ENCODE measurements around the gene FGF14.

The FGF14 gene

DNA sequence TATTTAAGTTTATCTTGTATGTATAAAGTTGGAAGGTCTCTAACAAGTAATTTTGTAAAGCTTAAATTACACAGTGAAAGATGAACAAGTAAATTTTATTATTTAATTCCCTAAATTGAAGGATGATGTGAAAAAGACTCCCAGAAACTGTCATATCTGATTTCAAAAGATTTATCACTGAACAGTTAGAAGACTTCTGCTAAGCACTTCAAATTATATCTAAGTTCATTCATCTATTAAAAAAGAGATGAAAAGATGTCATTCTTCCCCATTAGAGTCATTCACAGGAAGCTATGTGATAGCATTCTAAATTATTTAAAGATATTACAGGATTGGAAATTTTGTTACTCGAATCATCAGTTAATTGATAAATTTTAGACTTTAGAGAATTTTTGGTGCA, 590.0 kb downstream of the FGF14 start:
- Histone ChIP-seq H3K27me3 (ENCODE audit: control insufficient read depth in 1 of 2, insufficient read depth in 2 of 2, low read length in 2 of 2) (no peaks in the 10 kb centered on the region), H3K9me3 (ENCODE audit: control insufficient read depth in 1 of 2, low read length in 2 of 2) (no peaks in the 10 kb centered on the region), H3K36me3 (ENCODE audit: control insufficient read depth in 1 of 2, insufficient read depth in 2 of 2, low read length in 2 of 2) (no peaks in the 10 kb centered on the region), H3K4me3 (ENCODE audit: low read depth in 1 of 2, low read length in 2 of 2) (no peak overlapping the region), H3K27ac (ENCODE audit: low read depth, low read length) (no peak overlapping the region), H3K9ac (ENCODE audit: low read depth in 1 of 2, low read length in 2 of 2) (no peak overlapping the region), H3K4me1 (ENCODE audit: control insufficient read depth in 1 of 2, insufficient read depth in 2 of 2, low read length in 2 of 2) (no peaks in the 10 kb centered on the region)

DNA sequence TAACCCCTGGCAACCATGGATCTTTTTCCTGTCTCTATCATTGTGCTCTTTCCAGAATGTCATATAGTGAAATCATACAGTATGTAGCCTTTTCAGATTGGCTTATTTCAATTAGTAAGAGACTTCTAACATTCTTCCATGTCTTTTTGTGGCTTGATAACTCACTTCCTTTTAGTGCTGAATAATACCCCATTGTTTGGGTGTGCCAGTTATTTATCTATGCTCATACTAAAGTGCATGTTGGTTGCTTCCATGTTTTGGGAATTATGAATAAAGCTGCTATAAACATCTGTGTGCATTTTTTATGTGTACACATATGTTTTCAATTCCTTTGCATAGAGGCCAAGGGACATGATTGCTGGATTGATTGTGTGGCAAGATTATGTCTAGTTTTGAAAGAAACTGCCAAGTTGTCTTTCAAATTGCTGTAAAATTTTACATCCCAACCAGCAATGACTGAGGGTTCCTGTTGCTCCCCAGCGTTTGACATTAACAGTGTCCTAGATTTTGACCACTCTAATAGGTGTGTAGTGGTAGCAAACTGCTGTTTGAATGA, 590.5 kb downstream of the FGF14 start:
- no peak overlapping the region for H3K27ac ChIP-seq (ENCODE audit: low read depth, low read length)
- H3K27me3 ChIP-seq (ENCODE audit: control insufficient read depth in 1 of 2, insufficient read depth in 2 of 2, low read length in 2 of 2): no peaks in the 10 kb centered on the region
- no peaks in the 10 kb centered on the region for H3K4me1 ChIP-seq (ENCODE audit: control insufficient read depth in 1 of 2, insufficient read depth in 2 of 2, low read length in 2 of 2)
- H3K9me3 ChIP-seq (ENCODE audit: control insufficient read depth in 1 of 2, low read length in 2 of 2): no peaks in the 10 kb centered on the region
- H3K36me3 ChIP-seq (ENCODE audit: control insufficient read depth in 1 of 2, insufficient read depth in 2 of 2, low read length in 2 of 2): no peaks in the 10 kb centered on the region
- no peak overlapping the region for H3K9ac ChIP-seq (ENCODE audit: low read depth in 1 of 2, low read length in 2 of 2)
- no peak overlapping the region for H3K4me3 ChIP-seq (ENCODE audit: low read depth in 1 of 2, low read length in 2 of 2)

DNA sequence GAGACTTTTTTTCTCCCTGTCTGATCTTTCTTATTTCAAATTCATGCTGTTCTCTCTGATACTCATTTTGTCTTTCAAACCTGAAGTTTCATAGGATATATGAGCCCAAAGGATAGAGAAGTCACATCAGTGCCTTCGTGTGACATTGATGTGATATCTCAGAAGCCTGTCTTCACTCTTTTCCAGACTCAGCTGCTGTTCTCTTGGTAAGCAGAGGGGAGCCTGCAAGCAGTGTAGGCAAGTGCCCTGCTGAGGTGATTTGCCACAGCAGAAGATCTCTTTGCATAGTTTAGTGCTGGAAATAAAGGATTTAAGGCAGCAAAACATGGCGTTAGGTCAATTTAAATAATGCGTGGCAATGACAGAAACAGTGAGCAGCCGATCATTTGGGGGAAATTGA, 602.7 kb downstream of the FGF14 start:
- Histone ChIP-seq H3K36me3 (ENCODE audit: control insufficient read depth in 1 of 2, insufficient read depth in 2 of 2, low read length in 2 of 2) (no peaks in the 10 kb centered on the region), H3K9ac (ENCODE audit: low read depth in 1 of 2, low read length in 2 of 2) (no peak overlapping the region), H3K27me3 (ENCODE audit: control insufficient read depth in 1 of 2, insufficient read depth in 2 of 2, low read length in 2 of 2) (no peaks in the 10 kb centered on the region), H3K9me3 (ENCODE audit: control insufficient read depth in 1 of 2, low read length in 2 of 2) (no peaks in the 10 kb centered on the region), H3K4me1 (ENCODE audit: control insufficient read depth in 1 of 2, insufficient read depth in 2 of 2, low read length in 2 of 2) (no peaks in the 10 kb centered on the region), H3K4me3 (ENCODE audit: low read depth in 1 of 2, low read length in 2 of 2) (no peak overlapping the region), H3K27ac (ENCODE audit: low read depth, low read length) (no peak overlapping the region)

DNA sequence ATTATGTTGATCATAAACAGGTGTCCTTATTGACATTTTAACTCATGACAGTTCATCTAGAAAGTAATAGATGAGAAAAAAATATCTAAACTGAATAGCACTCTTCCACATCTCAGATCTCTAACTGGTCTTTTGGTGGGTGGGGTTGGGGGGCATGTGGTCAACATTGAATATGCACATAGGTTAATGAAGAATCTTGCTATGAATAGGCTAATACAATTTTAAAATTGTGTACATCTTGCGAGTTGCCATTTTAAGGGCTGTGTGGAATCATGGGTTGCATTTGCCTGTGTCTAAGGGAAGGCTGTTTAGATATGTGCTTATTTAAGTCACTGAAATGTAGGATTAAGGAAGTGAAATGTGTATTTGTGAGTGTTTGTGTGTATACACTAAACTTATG, 603.4 kb downstream of the FGF14 start:
- Histone ChIP-seq H3K27ac (ENCODE audit: low read depth, low read length) (no peak overlapping the region), H3K4me1 (ENCODE audit: control insufficient read depth in 1 of 2, insufficient read depth in 2 of 2, low read length in 2 of 2) (no peaks in the 10 kb centered on the region), H3K9ac (ENCODE audit: low read depth in 1 of 2, low read length in 2 of 2) (no peak overlapping the region), H3K9me3 (ENCODE audit: control insufficient read depth in 1 of 2, low read length in 2 of 2) (no peaks in the 10 kb centered on the region), H3K36me3 (ENCODE audit: control insufficient read depth in 1 of 2, insufficient read depth in 2 of 2, low read length in 2 of 2) (no peaks in the 10 kb centered on the region), H3K4me3 (ENCODE audit: low read depth in 1 of 2, low read length in 2 of 2) (no peak overlapping the region), H3K27me3 (ENCODE audit: control insufficient read depth in 1 of 2, insufficient read depth in 2 of 2, low read length in 2 of 2) (no peaks in the 10 kb centered on the region)

DNA sequence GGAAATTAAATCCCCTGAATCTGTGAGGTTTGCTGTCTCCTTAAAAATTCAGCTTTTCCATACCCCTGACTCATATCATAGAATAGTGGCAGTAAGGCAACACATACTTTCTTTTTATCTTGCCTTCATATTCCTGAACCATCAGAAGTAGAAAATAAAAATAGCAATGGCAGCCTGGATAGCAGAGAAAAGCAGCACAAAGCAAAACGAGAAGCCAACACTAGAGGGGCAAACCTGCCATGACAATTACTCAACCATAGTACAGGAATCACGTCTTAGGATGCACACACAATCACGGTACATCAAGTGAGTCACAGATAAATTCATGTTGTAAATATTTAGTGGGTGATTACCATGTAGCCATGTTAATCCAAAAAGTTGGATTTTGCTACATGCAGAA, 606.4 kb downstream of the FGF14 start:
- Histone ChIP-seq H3K4me3 (ENCODE audit: low read depth in 1 of 2, low read length in 2 of 2) (no peak overlapping the region), H3K36me3 (ENCODE audit: control insufficient read depth in 1 of 2, insufficient read depth in 2 of 2, low read length in 2 of 2) (no peaks in the 10 kb centered on the region), H3K9me3 (ENCODE audit: control insufficient read depth in 1 of 2, low read length in 2 of 2) (no peaks in the 10 kb centered on the region), H3K27ac (ENCODE audit: low read depth, low read length) (no peak overlapping the region), H3K27me3 (ENCODE audit: control insufficient read depth in 1 of 2, insufficient read depth in 2 of 2, low read length in 2 of 2) (no peaks in the 10 kb centered on the region), H3K9ac (ENCODE audit: low read depth in 1 of 2, low read length in 2 of 2) (no peak overlapping the region), H3K4me1 (ENCODE audit: control insufficient read depth in 1 of 2, insufficient read depth in 2 of 2, low read length in 2 of 2) (no peaks in the 10 kb centered on the region)

DNA sequence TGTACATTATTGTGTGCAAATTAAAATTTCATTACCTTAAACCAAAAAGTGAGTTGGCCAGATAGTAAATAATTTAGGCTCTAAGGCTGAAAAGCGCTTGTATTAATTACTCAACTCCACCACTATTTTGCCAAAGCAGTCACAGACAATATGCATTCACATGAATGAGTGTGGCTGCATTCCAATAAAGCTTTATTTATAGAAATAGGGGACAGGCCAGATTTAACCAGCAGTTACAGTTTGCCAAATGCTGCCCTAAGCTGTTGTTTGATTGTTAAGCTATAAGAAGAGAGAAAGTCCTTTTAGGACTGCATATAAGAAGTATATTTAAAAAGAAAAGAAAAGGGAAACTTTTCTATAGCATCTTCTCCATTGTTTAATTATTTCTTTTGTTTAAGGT, 606.8 kb downstream of the FGF14 start:
- Histone ChIP-seq H3K27ac (ENCODE audit: low read depth, low read length) (no peak overlapping the region), H3K36me3 (ENCODE audit: control insufficient read depth in 1 of 2, insufficient read depth in 2 of 2, low read length in 2 of 2) (no peaks in the 10 kb centered on the region)

DNA sequence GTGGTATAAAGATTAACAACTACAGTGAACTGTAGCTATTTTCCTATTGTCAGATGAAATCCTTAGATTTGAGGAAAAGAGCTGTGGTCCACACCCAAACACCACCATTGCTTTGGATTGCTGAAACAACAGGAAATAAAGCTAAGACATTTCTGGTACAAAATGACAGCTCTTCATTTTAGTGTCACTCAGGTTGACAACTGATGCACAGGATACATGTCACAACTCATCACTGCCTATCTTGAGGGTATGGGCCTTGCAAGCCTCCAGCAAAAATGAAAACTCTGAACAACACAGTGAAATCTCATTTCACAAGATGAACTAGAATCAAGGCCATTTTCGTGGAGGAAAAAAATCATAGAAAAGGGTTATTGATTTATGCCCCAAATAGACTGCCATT, 609.7 kb downstream of the FGF14 start:
- Histone ChIP-seq H3K27ac (ENCODE audit: low read depth, low read length) (no peak overlapping the region), H3K36me3 (ENCODE audit: control insufficient read depth in 1 of 2, insufficient read depth in 2 of 2, low read length in 2 of 2) (no peaks in the 10 kb centered on the region), H3K9ac (ENCODE audit: low read depth in 1 of 2, low read length in 2 of 2) (no peak overlapping the region), H3K9me3 (ENCODE audit: control insufficient read depth in 1 of 2, low read length in 2 of 2) (no peaks in the 10 kb centered on the region), H3K27me3 (ENCODE audit: control insufficient read depth in 1 of 2, insufficient read depth in 2 of 2, low read length in 2 of 2) (no peaks in the 10 kb centered on the region), H3K4me3 (ENCODE audit: low read depth in 1 of 2, low read length in 2 of 2) (no peak overlapping the region), H3K4me1 (ENCODE audit: control insufficient read depth in 1 of 2, insufficient read depth in 2 of 2, low read length in 2 of 2) (no peaks in the 10 kb centered on the region)

More for the DNA sequence above, 606.8 kb downstream of the FGF14 start:
- Histone ChIP-seq H3K9me3 (ENCODE audit: control insufficient read depth in 1 of 2, low read length in 2 of 2) (no peaks in the 10 kb centered on the region), H3K4me1 (ENCODE audit: control insufficient read depth in 1 of 2, insufficient read depth in 2 of 2, low read length in 2 of 2) (no peaks in the 10 kb centered on the region), H3K4me3 (ENCODE audit: low read depth in 1 of 2, low read length in 2 of 2) (no peak overlapping the region), H3K9ac (ENCODE audit: low read depth in 1 of 2, low read length in 2 of 2) (no peak overlapping the region), H3K27me3 (ENCODE audit: control insufficient read depth in 1 of 2, insufficient read depth in 2 of 2, low read length in 2 of 2) (no peaks in the 10 kb centered on the region)

DNA sequence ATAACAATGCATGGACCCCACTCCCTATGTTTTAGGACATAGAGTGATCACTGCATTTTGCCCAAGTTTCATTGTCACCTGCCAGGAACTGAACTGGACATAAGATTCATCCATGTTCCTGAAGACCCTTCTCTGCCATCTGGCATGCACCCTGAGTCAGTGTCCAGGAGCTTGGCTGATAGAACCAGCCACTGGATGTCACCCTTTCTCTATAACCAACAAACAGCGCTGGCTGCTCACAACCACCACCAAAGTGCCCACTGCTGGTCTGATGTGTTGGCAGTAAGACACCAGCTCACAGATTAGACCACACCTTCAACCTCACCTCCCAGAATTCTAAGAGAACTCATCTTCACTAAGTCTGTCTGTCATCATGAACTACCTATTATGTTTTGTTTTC, 616.0 kb downstream of the FGF14 start:
- Histone ChIP-seq H3K27me3 (ENCODE audit: control insufficient read depth in 1 of 2, insufficient read depth in 2 of 2, low read length in 2 of 2) (no peaks in the 10 kb centered on the region), H3K4me1 (ENCODE audit: control insufficient read depth in 1 of 2, insufficient read depth in 2 of 2, low read length in 2 of 2) (no peaks in the 10 kb centered on the region), H3K9ac (ENCODE audit: low read depth in 1 of 2, low read length in 2 of 2) (no peak overlapping the region), H3K36me3 (ENCODE audit: control insufficient read depth in 1 of 2, insufficient read depth in 2 of 2, low read length in 2 of 2) (no peaks in the 10 kb centered on the region), H3K4me3 (ENCODE audit: low read depth in 1 of 2, low read length in 2 of 2) (no peak overlapping the region), H3K9me3 (ENCODE audit: control insufficient read depth in 1 of 2, low read length in 2 of 2) (no peaks in the 10 kb centered on the region), H3K27ac (ENCODE audit: low read depth, low read length) (no peak overlapping the region)

DNA sequence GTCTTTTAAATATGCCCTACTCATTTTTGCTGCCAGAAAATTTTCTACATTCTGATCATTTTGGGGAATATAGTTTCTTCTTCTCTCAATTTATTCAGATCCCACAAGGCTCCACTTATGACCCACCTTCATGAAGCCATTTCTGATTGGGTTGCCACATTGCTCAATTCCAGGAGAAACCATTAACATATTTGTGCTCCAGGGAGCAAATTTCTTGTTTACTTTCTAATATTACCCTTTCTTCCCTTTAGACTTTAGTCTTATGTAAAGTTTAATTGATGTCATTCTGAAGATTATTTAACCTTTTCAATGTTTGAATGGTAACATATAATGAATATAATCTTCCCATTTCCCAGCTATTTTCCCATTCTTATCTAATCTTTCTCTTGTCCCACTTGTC, 617.5 kb downstream of the FGF14 start:
- Histone ChIP-seq H3K4me1 (ENCODE audit: control insufficient read depth in 1 of 2, insufficient read depth in 2 of 2, low read length in 2 of 2) (no peaks in the 10 kb centered on the region), H3K27me3 (ENCODE audit: control insufficient read depth in 1 of 2, insufficient read depth in 2 of 2, low read length in 2 of 2) (no peaks in the 10 kb centered on the region), H3K27ac (ENCODE audit: low read depth, low read length) (no peak overlapping the region), H3K9me3 (ENCODE audit: control insufficient read depth in 1 of 2, low read length in 2 of 2) (no peaks in the 10 kb centered on the region), H3K4me3 (ENCODE audit: low read depth in 1 of 2, low read length in 2 of 2) (no peak overlapping the region), H3K36me3 (ENCODE audit: control insufficient read depth in 1 of 2, insufficient read depth in 2 of 2, low read length in 2 of 2) (no peaks in the 10 kb centered on the region), H3K9ac (ENCODE audit: low read depth in 1 of 2, low read length in 2 of 2) (no peak overlapping the region)

DNA sequence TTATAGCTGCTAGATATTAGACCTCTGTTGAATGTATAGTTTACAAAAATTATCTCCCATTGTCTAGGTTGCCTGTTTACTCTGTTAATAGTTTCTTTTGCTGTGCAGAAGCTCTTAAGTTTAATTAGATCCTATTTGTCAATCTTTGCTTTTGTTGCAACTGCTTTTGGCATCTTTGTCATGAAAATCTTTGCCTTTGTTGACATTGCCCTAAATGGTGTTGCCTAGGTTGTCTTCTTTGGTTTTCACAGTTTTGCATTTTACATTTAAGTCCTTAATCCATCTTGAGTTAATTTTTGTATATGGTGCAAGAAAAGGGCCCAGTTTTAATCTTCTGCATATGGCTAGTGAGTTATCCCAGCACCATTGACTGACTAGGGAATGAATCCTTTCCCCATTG, 618.3 kb downstream of the FGF14 start:
- H3K4me1 ChIP-seq (ENCODE audit: control insufficient read depth in 1 of 2, insufficient read depth in 2 of 2, low read length in 2 of 2): no peaks in the 10 kb centered on the region
- no peak overlapping the region for H3K9ac ChIP-seq (ENCODE audit: low read depth in 1 of 2, low read length in 2 of 2)
- H3K27me3 ChIP-seq (ENCODE audit: control insufficient read depth in 1 of 2, insufficient read depth in 2 of 2, low read length in 2 of 2): no peaks in the 10 kb centered on the region
- H3K9me3 ChIP-seq (ENCODE audit: control insufficient read depth in 1 of 2, low read length in 2 of 2): no peaks in the 10 kb centered on the region
- no peaks in the 10 kb centered on the region for H3K36me3 ChIP-seq (ENCODE audit: control insufficient read depth in 1 of 2, insufficient read depth in 2 of 2, low read length in 2 of 2)
- no peak overlapping the region for H3K27ac ChIP-seq (ENCODE audit: low read depth, low read length)
- H3K4me3 ChIP-seq (ENCODE audit: low read depth in 1 of 2, low read length in 2 of 2): no peak overlapping the region

DNA sequence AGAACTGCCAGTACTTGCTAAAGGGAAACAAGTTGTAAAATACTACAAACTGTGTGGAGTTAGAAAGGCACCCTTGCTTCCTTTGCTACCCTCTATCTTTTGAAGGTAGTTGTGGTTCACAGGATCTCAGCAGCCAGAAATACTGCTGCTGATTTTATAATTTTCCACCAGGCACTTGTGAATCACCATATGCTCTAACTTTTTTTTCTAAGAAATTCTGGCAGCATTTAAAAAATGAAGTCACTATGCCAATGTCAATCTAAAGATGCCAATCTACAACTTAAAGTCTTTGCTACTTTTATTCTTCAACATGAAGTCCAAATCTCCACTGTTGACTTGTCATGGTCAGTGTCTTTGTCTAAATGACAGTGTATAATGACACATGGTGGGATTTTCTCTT, 621.6 kb downstream of the FGF14 start:
- Histone ChIP-seq H3K36me3 (ENCODE audit: control insufficient read depth in 1 of 2, insufficient read depth in 2 of 2, low read length in 2 of 2) (no peaks in the 10 kb centered on the region), H3K27me3 (ENCODE audit: control insufficient read depth in 1 of 2, insufficient read depth in 2 of 2, low read length in 2 of 2) (no peaks in the 10 kb centered on the region), H3K9ac (ENCODE audit: low read depth in 1 of 2, low read length in 2 of 2) (no peak overlapping the region), H3K4me1 (ENCODE audit: control insufficient read depth in 1 of 2, insufficient read depth in 2 of 2, low read length in 2 of 2) (no peaks in the 10 kb centered on the region), H3K27ac (ENCODE audit: low read depth, low read length) (no peak overlapping the region), H3K4me3 (ENCODE audit: low read depth in 1 of 2, low read length in 2 of 2) (no peak overlapping the region), H3K9me3 (ENCODE audit: control insufficient read depth in 1 of 2, low read length in 2 of 2) (no peaks in the 10 kb centered on the region)
